GM21447 (cell line): ENCODE measurements around the gene XPR1.
A peak's percentile ranks its signal among the peaks of the same experiment; 100 is the strongest.

Experiments used
- ATAC-seq: cut with Tn5 transposase; IDR thresholded peaks from one replicate; pipeline ENCODE4 v1.9.1; 2021; ENCODE audit not compliant: unreplicated experiment

Gene XPR1

GRCh38 chr1:180631766-180632325, at the start of gene XPR1:
Gene XPR1, plus strand, starts transcription at chr1:180632022. Its CDS starts 180 bp downstream, at chr1:180632202.
- peak; percentile 96 for ATAC-seq

GRCh38 chr1:180584869-180585268, 47.0 kb upstream of the XPR1 start:
- no peak for ATAC-seq

GRCh38 chr1:180585994-180586359, 45.8 kb upstream of the XPR1 start:
- no peak for ATAC-seq

GRCh38 chr1:180586671-180587155, 45.1 kb upstream of the XPR1 start:
- ATAC-seq, result no peak

- ATAC-seq, result no peak
These were observed 43.7 kb upstream of the XPR1 start for GRCh38 chr1:180588121-180588520.

GRCh38 chr1:180590889-180591288, 40.9 kb upstream of the XPR1 start:
- ATAC-seq, result no peak

GRCh38 chr1:180593382-180593781, 38.4 kb upstream of the XPR1 start:
- ATAC-seq, result no peak

GRCh38 chr1:180594723-180595122, 37.1 kb upstream of the XPR1 start:
- no peak for ATAC-seq

- ATAC-seq, result no peak
These were observed 35.9 kb upstream of the XPR1 start for GRCh38 chr1:180595966-180596365.

GRCh38 chr1:180597520-180597919, 34.3 kb upstream of the XPR1 start:
- ATAC-seq, result no peak

GRCh38 chr1:180598333-180598974, 33.4 kb upstream of the XPR1 start:
- ATAC-seq, result no peak

GRCh38 chr1:180600343-180600742, 31.5 kb upstream of the XPR1 start:
- ATAC-seq, result no peak

GRCh38 chr1:180601512-180601911, 30.3 kb upstream of the XPR1 start:
- no peak for ATAC-seq

- no peak for ATAC-seq
These were observed 28.5 kb upstream of the XPR1 start for GRCh38 chr1:180603223-180603849.

- ATAC-seq, result no peak
These were observed 28.0 kb upstream of the XPR1 start for GRCh38 chr1:180603850-180604226.

GRCh38 chr1:180606155-180606554, 25.7 kb upstream of the XPR1 start:
- ATAC-seq, result no peak

- no peak for ATAC-seq
These were observed 21.9 kb upstream of the XPR1 start for GRCh38 chr1:180609643-180610555.

GRCh38 chr1:180610556-180611015, 21.2 kb upstream of the XPR1 start:
- ATAC-seq, result no peak

- ATAC-seq, result no peak
These were observed 20.5 kb upstream of the XPR1 start for GRCh38 chr1:180611016-180611930.

- ATAC-seq, result no peak
These were observed 19.2 kb upstream of the XPR1 start for GRCh38 chr1:180612632-180613031.
